ENCODE data around the gene TTC9.

The TTC9 gene

GRCh38 chr14:70670992-70671651 is 29.4 kb downstream of the TTC9 start:
- Histone ChIP-seq H3K27me3 (ENCODE audit: insufficient read depth, low read depth, severe bottlenecking) (no peaks in the 10 kb centered on the region), H3K27ac (no peak overlapping the region), H3K36me3 (peaks cover 18% of the 10 kb centered on the region), H3K4me3 (ENCODE audit: low read depth, low read length) (no peak overlapping the region), H3K9me3 (ENCODE audit: severe bottlenecking) (no peaks in the 10 kb centered on the region)
- no peak for TF ChIP-seq CTCF (IDR thresholded peaks at IDR 0.05; ENCODE audit: low read depth, low read length)
- no peak for DNase-seq

GRCh38 chr14:70671652-70672644 is 30.2 kb downstream of the TTC9 start:
- Histone ChIP-seq H3K36me3 (peaks cover 15% of the 10 kb centered on the region), H3K27me3 (ENCODE audit: insufficient read depth, low read depth, severe bottlenecking) (no peaks in the 10 kb centered on the region), H3K27ac (no peak overlapping the region), H3K9me3 (ENCODE audit: severe bottlenecking) (no peaks in the 10 kb centered on the region), H3K4me3 (ENCODE audit: low read depth, low read length) (no peak overlapping the region)
- TF ChIP-seq CTCF (IDR thresholded peaks at IDR 0.05; ENCODE audit: low read depth, low read length) = no peak
- no peak for DNase-seq

- H3K9me3 ChIP-seq (ENCODE audit: severe bottlenecking) = no peaks in the 10 kb centered on the region
- H3K36me3 ChIP-seq = no peaks in the 10 kb centered on the region
- DNase-seq = no peak
- H3K4me3 ChIP-seq (ENCODE audit: low read depth, low read length) = no peak overlapping the region
- H3K27ac ChIP-seq = no peak overlapping the region
- no peaks in the 10 kb centered on the region for H3K27me3 ChIP-seq (ENCODE audit: insufficient read depth, low read depth, severe bottlenecking)
- no peak for TF ChIP-seq CTCF (IDR thresholded peaks at IDR 0.05; ENCODE audit: low read depth, low read length)
Measured at GRCh38 chr14:70677341-70677740, 35.6 kb downstream of the TTC9 start.

- no peak for DNase-seq
- Histone ChIP-seq H3K9me3 (ENCODE audit: severe bottlenecking) (no peaks in the 10 kb centered on the region), H3K27me3 (ENCODE audit: insufficient read depth, low read depth, severe bottlenecking) (no peaks in the 10 kb centered on the region), H3K4me3 (ENCODE audit: low read depth, low read length) (no peak overlapping the region), H3K36me3 (no peaks in the 10 kb centered on the region), H3K27ac (no peak overlapping the region)
- no peak for TF ChIP-seq CTCF (IDR thresholded peaks at IDR 0.05; ENCODE audit: low read depth, low read length)
Measured at GRCh38 chr14:70680748-70681147, 39.0 kb downstream of the TTC9 start.

- Histone ChIP-seq H3K4me3 (ENCODE audit: low read depth, low read length) (no peak overlapping the region), H3K27ac (no peak overlapping the region), H3K9me3 (ENCODE audit: severe bottlenecking) (no peaks in the 10 kb centered on the region), H3K36me3 (no peaks in the 10 kb centered on the region), H3K27me3 (ENCODE audit: insufficient read depth, low read depth, severe bottlenecking) (no peaks in the 10 kb centered on the region)
- DNase-seq = no peak
- no peak for TF ChIP-seq CTCF (IDR thresholded peaks at IDR 0.05; ENCODE audit: low read depth, low read length)
Measured at GRCh38 chr14:70683983-70684382, 42.3 kb downstream of the TTC9 start.
